ENCODE measurements around the gene IL31RA.

IL31RA gene

DNA sequence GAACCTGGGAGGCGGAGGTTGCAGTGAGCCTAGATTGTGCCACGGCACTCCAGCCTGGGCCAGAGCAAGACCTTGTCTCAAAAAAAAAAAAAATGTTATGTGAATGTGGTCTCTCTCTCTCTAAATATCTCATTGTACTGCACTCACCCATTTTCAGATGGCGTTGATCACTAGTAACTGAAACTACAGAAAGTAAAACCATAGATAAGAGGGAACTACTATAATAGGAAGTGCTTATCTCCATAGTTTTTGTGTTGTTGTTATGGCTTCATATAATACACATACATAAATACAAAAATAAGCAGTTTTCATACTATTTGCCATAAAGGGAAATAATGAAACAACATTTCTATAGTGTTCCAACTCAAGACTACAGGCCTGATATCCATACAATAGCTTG is 9.1 kb downstream of the IL31RA start:
- DNase-seq (ENCODE audit: low read depth) = no peak

DNA sequence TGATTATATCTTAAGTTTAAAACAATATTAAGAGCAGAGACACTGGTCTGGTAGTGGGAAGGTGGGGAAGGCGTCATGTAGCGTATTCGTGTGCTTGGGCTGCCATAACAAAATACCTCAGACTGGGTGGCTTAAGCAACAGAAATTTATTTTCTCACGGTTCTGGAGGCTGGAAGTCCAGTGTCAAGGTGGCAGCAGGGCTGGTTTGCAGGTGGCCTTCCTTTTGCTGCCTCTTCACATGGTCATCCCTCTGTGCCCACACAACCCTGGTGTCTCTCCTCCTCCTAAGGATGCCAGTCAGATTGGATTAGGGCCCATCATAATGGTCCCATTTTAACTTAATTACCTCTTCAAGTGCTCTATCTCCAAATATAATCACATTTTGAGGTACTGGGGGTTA is 9.6 kb downstream of the IL31RA start:
- DNase-seq (ENCODE audit: low read depth) = no peak

DNA sequence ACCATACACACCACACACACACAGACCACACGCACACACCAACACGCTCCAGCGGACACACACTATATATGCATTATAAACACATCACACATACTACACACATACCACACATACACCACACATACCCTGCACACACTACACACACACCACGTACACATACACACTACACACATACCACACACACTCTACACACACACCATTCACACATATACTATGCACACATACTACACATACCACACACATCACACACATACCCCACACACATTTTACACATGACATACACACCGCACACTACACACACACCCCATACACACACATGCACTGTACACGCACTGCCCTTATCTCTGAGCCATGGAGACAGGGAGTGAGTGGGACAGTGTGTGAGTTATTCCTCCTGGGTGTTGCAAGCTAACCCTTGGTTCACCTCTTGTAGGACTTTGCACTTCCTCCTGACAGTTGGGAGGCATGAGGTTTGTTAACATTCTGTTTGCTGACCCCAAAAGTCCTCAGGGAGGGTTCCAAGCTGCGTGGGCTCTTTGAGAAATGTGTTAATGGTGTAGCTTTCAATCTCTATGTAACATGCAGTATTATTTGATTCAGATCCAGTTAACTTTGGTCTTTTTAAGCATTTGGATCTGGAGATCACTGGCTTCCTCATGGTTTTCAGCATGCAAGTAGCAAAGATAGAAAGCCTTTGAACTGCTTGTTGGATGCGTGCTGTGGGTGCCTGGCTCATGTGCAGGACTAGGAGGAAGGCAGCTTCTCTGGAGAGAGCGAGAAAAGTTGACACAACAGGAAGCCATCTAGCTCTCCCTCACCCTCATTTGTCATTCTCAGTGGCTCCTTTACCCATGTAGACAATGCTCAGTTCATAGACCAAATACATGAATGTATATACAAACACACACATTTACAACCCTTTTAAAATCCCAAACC is 13.7 kb downstream of the IL31RA start:
- no peak for DNase-seq (ENCODE audit: low read depth)

DNA sequence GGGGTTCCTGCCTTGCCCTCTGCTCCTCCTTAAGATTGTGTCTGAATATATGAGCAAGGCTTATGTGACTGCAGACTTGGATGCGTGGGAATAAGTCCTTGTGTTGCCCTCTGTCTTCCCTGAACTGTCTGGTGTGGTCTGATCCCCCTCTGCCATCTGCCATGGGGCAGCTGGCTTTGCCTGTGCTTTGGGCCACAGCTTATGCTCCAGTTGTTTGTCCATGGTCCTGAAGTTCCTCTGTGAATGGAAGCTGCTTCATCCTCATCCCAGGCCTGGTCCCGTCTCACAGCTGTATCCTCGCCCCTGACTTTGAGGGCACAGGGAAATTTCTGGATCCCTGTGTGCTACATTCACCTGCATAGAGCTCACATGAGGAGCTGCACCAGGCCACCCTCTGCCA is 14.7 kb downstream of the IL31RA start:
- no peak for DNase-seq (ENCODE audit: low read depth)

DNA sequence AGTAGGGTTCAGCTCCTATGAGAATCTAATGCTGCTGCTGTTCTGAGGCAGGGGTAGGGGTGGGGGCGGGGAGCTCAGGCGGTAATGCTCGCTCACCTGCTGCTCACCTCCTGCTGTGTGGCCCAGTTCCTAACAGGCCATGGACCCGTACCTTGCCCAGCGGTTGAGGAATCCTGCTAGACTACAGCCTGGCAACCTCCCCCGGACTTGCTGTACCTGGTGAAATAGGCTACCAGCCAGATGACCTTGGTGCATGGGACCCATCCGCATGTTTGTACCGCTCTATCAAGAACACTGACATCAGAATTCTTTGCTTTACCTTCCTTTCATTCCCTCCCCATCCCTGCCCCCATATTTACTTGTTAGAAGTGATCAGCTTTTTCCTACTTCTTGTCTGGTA is 15.3 kb downstream of the IL31RA start:
- DNase-seq (ENCODE audit: low read depth) = no peak

DNA sequence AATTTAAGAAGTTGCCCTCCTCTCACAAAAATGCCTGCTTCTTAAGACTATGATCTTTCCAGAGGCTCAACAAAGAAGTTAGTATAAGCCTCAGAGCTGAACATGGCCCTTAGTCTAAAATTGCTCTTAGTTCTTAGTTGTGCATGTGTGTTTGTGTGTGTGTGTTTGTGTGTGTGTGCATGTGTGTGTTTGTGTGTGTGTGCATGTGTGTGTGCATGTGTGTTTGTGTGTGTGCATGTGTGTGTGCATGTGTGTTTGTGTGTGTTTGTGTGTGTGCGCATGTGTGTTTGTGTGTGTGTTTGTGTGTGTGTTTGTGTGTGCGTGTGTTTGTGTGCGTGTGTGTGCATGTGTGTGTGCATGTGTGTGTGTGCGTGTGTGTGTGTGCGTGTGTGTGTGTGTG is 15.8 kb downstream of the IL31RA start:
- DNase-seq (ENCODE audit: low read depth) = no peak

DNA sequence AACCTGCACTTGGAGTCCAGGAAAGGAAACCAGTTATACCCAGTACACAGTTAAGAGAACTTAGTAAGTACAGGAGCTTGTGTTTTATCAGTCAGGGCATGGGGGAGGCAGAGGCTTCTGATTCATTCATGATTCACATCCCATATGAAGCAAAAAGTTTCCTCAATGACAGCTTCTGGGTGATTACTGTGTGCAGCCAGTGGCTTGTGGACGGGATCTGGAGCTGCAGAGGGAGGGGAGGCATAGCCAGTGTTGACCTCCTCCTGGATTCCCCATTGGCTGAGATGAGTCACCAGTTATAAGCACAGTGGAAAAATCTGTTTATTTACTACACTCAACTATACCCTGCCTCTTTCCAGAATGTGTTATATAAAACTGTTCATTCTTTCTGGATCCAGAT is 17.7 kb downstream of the IL31RA start:
- DNase-seq (ENCODE audit: low read depth) = peak; percentile 26

DNA sequence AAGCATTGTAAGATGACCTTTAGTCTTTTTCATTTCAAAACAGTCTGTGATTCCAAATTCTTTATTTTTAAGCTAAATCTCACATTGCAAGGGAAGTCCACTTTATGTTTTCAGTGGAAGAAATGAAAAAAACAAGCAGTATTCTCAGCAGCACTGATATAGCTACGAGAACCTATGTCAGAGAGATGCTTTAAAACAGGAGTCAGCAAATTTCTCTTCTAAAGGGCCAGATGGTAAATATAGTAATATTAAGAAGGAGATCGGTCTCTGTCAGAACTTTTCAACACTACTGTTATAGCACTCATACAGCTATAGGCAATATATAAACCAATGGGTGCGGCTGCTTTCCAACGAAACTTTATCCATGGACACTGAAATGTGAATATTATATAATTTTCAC is 18.7 kb downstream of the IL31RA start:
- no peak for DNase-seq (ENCODE audit: low read depth)

DNA sequence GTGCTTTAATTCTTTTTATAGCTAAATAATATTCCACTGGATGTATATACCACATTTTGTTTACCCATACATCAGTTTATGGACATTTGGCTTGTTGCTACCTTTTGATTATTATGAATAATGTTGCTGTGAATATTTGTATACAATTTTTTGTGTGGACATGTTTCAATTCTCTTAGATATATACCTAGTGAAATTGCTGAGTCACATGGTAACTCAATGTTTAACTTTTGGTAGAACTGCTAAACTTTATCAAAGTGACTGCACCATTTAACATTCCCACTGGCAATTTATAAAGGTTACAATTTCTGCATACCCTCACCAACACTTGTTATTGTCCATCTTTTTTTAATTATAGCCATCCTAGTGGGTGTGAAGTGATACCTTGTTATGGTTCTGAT is 22.1 kb downstream of the IL31RA start:
- no peak for DNase-seq (ENCODE audit: low read depth)

DNA sequence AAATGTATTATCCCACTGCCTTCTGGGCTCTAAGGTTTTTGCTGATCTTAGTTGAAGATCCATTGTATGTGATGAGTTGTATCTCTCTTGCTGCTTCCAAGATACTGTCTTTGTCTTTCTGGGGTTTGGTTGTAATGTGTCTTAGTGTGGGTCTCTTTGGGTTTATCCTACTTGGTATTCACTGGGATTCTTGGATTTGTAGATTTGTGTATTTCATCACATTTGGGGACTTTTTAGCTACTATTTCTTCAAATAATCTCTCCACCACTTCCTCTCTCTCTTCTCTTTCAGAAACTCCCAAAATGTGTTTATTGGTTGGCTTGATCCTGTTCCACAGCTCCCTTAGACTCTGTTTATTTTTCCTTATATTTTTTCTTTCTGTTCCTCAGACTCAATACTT is 26.5 kb downstream of the IL31RA start:
- DNase-seq (ENCODE audit: low read depth) = no peak

DNA sequence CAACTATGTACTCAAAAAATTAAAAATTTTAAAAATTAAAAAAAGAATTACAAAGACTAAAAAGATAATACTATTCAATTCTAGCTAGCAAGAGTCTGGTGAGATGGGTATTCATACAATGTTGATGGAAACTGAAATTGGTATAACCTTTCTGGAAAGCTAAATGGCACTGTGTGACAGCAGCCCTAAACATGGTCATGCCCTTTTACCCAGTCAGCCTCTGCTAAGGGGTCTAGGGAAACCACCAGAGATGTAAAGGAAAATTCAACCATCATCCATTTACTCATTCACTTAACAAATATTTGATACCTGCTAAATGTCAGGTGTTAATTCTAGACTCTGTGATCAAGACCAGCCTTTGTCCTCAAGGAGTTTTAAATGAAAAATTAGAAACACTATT is 29.3 kb downstream of the IL31RA start:
- no peak for DNase-seq (ENCODE audit: low read depth)

DNA sequence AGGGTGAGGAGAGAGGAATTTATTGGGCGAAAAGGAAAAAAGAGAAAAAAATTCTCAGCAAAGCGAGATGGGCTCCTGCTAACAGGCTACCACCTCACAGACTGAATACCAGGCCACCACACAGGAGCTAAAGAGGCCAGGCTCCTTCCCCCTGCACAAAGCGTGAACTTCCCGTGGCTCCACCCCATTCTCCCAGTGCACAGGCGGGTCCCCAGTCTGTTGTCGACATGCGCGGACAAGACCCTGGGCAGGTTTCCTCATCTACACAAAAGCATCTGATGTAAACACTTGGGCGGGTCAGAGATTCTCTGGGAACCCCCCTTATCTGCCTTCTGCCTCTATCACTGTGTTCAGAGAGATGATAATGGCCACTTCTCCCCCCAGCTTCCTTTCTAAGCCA is 34.2 kb downstream of the IL31RA start:
- no peak for DNase-seq (ENCODE audit: low read depth)

DNA sequence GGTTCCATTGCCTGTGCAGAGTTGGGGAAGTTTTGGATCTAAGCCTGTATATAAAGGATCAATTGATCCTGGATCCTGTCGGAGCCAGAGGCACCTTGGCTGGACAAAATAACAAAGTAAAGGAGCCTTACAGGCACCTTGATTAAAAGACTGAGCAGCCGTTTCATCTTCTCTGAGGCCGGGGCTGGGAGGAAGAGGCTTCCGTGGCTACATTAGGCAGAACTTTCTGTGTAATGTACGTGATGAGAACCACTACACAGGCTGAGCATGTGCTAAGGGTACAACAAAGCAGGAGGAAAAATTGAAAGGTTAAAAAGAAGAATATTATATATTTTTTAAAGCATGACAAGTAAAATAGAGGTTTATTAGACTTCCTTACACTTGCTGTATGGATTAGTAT is 37.0 kb downstream of the IL31RA start:
- DNase-seq (ENCODE audit: low read depth) = no peak

DNA sequence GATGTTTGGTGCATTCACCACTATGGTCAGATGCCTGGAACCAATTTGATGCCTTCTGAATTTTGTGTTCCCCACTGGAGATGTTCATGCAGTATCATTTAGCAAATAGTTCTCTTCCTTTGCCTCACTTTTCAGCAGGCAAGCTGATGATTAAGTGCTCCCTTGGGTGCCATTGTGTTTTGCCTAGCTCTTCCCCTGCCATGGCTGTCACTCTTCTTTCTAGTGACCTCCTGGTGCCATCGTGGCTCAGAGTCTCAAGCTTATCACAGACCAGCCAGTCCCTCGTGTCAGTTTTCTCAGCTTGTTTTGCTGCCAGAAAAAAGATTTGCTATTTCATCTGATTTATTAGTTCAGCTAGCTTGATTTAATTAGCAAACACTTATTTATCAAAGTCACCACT is 41.3 kb downstream of the IL31RA start:
- no peak for DNase-seq (ENCODE audit: low read depth)

DNA sequence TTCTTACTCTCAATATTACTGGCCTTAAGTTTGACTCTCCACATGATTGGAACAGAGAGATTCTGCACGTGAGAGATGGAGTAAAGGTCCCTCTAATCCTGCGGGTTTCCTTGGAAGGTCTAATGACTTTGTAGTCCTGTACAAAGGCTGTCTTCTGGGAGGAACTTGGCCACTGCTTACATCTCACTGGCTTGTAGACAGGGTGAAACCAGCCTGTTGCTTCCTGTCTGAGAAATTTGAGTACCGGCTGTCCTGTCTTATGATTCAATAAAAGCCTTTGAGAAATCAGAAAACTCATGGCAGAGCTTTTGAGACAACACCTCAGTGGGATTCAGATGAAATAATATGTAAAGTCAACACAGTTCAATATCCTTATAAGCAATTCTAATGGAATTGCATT is 43.0 kb downstream of the IL31RA start:
- no peak for DNase-seq (ENCODE audit: low read depth)

DNA sequence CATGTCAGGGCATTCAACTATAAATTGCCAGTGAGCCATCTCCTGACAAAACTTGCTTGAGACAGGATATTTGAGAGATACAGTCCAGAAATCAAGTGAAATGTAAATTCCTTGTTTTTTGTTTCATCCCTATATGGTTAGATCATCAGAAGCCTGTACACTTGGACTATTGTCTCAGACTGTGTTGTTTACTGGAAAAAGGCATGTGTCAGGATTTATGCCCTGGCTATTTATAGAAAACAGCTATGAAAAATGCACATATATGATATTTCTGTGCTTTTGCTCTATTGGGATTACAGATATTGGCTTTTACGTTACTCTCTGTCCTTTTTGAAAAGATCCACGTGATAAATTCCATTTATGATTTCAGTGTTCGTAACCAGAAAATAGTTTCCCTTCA is 44.2 kb downstream of the IL31RA start:
- no peak for DNase-seq (ENCODE audit: low read depth)

DNA sequence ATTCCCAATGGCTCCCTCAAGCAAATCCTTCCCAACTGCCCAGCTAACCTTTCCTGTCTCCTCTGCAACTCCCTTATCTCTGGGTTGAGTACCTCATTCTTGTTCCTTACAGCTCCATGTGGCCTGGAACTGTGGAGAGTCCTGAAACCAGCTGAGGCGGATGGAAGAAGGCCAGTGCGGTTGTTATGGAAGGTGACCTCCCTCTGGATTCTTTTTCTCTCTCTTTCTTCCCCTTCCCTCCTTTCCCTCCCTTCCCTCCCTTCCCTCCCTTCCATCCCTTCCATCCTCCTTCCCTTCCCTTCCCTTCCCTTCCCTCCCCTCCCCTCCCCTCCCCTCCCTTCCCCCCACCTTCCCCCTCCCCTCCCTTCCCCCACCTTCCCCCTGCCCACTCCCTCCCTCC is 45.1 kb downstream of the IL31RA start:
- DNase-seq (ENCODE audit: low read depth) = no peak

DNA sequence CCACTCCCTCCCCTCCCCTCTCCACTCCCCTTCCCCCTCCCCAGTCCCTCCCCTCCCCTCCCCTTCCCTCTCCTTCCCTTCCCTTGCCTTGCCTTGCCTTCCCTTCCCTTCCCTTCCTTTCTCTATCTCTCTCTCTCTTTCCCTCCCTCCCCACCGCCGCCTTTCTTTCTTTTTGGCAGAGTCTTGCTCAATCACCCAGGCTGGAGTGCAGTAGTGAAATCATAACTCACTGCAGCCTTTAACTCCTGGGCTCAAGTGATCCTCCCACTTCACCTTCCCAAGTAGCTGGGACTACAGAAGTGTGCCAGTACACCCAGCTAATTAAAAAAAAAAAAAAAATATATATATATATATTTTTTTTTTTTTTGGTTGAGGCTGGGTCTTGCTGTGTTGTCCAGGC is 45.5 kb downstream of the IL31RA start:
- no peak for DNase-seq (ENCODE audit: low read depth)

DNA sequence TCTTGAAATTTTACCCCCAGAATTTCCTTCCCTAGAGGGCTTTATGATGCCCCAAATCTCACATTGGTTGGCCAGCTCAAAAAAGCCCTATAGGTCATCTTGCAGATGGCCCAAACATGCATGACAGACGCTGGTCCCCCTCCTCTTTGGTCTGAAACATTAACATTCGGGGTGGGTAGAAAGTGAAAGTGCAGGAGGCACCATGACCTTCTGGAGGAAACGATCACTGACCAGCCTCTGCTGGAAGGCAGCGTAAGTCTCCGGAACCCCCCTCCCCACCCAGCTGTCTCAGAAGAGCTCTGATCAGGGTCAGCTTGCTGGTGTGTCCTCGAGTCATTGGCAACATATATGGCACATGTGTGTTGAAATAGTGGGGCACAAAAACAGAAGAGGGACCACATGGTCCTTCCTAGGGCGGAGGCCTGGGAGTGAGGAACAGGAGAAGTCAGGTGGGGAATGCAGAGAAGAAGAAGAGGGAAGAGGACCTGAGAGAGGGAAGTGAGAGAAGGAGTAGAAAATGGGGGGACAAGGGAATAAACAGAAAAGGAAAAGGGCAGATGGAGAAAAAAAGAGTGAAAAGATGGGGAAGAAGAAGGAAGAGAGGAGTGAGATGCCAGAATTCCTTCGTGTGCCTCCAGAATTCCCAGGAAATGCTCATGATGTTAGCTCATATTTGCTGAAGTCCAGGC is 46.2 kb downstream of the IL31RA start:
- no peak for DNase-seq (ENCODE audit: low read depth)

DNA sequence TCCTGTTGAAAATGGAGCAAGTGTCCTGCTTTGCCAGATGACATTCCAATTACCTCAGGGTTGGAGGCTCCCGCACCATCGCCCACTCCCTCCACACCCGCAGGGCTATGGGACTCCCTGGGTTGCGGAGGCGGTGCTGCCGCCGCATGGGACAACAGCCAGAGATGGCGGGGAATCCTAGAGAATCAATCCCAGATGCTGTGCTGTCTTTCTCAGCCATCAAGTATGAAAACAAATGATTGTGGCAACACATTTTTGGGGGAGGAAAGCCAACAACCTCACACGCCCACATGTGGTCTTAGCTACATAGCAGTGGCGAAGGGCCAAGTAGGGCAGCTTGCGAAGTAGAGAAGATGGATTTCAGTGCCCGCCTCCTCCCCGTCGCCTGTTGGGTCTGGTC is 46.7 kb downstream of the IL31RA start:
- DNase-seq (ENCODE audit: low read depth) = no peak

DNA sequence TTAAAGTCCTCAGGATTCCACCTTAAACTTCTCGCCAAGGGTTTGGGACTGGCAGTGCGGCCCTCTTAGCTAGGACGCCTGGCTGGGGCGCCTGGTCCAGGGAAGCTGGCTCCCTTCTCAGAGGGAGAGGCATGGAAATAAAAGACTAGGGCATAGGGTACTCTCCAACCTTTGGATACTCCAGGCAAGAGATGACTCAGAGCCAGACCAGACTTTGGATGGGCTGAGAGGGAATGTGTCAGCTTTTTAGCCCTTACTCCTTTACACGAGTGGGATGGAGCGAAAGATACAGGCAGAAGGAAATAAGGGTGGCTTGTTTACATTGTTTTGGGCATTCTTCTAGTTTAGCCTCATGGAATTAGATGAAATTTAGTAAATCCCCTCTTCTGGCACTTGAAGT is 48.2 kb downstream of the IL31RA start:
- no peak for DNase-seq (ENCODE audit: low read depth)

DNA sequence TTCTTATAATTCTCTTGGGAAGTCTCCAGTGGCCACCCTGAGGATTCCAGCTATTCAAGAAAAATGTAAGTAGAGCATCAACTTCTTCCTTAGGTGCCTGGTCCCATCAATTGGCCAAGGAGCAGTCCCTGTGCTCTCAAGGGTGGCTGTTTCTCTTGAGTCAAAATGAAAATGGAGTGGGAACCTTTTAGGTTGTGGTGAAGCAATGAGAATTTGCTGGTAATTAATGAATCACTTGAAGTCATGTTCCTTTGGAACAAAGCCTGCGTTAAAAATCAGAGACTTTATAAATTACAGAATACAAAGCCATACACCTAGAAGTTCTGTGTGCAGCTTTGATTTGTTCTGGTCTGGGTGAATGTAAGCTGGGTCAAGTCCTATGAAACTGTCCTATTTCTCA is 48.9 kb downstream of the IL31RA start:
- DNase-seq (ENCODE audit: low read depth) = no peak

DNA sequence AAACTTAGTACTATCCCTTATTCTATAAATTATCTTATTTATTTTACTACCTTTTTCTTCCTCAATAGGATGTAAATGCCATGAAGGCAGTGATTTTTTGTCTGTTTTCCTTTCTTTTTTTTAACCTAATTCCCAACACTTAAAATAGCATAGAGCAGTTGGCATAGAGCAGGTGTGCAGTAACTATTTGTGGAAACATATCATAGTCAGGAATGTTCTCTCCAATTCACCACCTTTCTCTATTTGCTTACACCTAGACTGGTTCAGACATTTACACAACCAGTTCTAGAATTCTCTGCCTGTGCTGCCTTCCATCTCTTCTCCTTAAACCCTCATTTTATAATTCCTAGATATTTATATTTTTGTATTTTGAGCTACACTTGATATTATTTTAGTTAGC is 49.6 kb downstream of the IL31RA start:
- no peak for DNase-seq (ENCODE audit: low read depth)

DNA sequence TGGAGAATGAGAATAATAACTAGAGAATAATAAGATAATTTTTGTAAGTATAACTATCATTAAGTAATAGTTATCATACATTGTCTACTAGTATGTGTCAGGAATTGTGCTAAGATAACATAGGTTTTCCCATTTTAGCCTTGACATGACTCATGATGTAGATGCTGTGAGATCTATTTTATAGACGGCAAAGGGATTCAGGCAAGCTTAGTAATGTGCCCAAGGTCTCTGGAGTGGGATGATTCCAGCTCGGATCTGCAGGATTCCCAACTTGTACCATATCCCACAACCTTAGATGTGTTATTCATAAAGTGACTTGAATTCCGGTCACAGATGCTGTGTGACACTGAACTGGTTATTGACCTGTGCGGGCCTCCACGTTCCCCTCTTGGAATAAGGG is 51.5 kb downstream of the IL31RA start:
- DNase-seq (ENCODE audit: low read depth) = no peak
